HG02884 (cell line): ENCODE data around the gene COL16A1.

Source experiments
- ATAC-seq: cut with Tn5 transposase; IDR thresholded peaks from one replicate; pipeline ENCODE4 v1.9.1; 2021; ENCODE audit warnings: mild to moderate bottlenecking, moderate library complexity; ENCODE audit not compliant: unreplicated experiment

The COL16A1 gene

GRCh38 chr1:31668303-31668883 is 35.4 kb downstream of the COL16A1 start:
- no peak for ATAC-seq

GRCh38 chr1:31667065-31667785 is 36.6 kb downstream of the COL16A1 start:
- no peak for ATAC-seq

- no peak for ATAC-seq
These were observed 37.4 kb downstream of the COL16A1 start for GRCh38 chr1:31666263-31666963.

- ATAC-seq: no peak
These were observed 38.5 kb downstream of the COL16A1 start for GRCh38 chr1:31665234-31665878.

GRCh38 chr1:31664528-31664927 is 39.3 kb downstream of the COL16A1 start:
- no peak for ATAC-seq

- no peak for ATAC-seq
These were observed 40.0 kb downstream of the COL16A1 start for GRCh38 chr1:31663622-31664452.

GRCh38 chr1:31662463-31662862 is 41.4 kb downstream of the COL16A1 start:
- ATAC-seq: no peak

GRCh38 chr1:31661856-31662255 is 42.0 kb downstream of the COL16A1 start:
- no peak for ATAC-seq

GRCh38 chr1:31660871-31661455 is 42.9 kb downstream of the COL16A1 start:
- no peak for ATAC-seq

GRCh38 chr1:31659889-31660288 is 43.9 kb downstream of the COL16A1 start:
- no peak for ATAC-seq

- no peak for ATAC-seq
These were observed 45.1 kb downstream of the COL16A1 start for GRCh38 chr1:31658721-31659120.

GRCh38 chr1:31657972-31658510 is 45.8 kb downstream of the COL16A1 start:
- ATAC-seq: no peak

GRCh38 chr1:31657020-31657804 is 46.6 kb downstream of the COL16A1 start:
- ATAC-seq: no peak

- ATAC-seq: no peak
These were observed 48.1 kb downstream of the COL16A1 start for GRCh38 chr1:31655756-31656155.

GRCh38 chr1:31655104-31655503 is 48.7 kb downstream of the COL16A1 start:
- no peak for ATAC-seq

- no peak for ATAC-seq
These were observed 49.4 kb downstream of the COL16A1 start for GRCh38 chr1:31654474-31654776.

GRCh38 chr1:31653717-31654473 is 49.9 kb downstream of the COL16A1 start:
- no peak for ATAC-seq

GRCh38 chr1:31652891-31653499 is 50.8 kb downstream of the COL16A1 start:
- ATAC-seq: no peak
